GM18909 (cell line): Measurements from ENCODE around the gene TBC1D3I.
"Not testable (repeated sequence)": the region's sequence is repeated elsewhere in the genome, so short reads cannot be mapped to it uniquely, and the experiment has no call there.

Experiments
- ATAC-seq: cut with Tn5 transposase; IDR thresholded peaks from one replicate; pipeline ENCODE4 v1.9.1; 2021; ENCODE audit warnings: mild to moderate bottlenecking; ENCODE audit not compliant: unreplicated experiment, poor library complexity

Gene TBC1D3I

DNA sequence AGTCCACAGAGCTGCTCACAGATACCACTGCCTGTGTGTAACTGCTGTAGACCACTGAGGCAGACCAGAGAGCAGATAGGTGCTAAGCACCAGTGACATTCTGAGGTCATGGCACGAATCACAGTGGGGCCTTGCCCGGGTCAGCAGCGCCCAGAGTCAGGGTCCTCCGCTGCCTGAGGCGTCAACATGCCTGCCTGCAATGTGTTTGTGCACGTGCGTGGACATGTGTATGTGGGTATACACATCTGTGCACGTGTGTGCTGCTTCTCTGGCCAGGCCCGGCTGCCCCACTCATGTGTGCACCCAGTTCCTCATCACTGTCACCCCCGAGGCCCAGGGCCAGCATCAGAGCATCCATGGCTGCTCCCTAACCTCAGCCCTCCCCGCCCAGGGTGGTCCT, at the start of gene TBC1D3I:
Gene TBC1D3I, minus strand, starts transcription at position 101 of the 400 bp plus-strand sequence. CDS start 1,585 bp downstream, outside the sequence.
- ATAC-seq: not testable (repeated sequence)

GRCh38 chr17:36295161-36295560, 30.8 kb upstream of the TBC1D3I start:
- not testable (repeated sequence) for ATAC-seq

DNA sequence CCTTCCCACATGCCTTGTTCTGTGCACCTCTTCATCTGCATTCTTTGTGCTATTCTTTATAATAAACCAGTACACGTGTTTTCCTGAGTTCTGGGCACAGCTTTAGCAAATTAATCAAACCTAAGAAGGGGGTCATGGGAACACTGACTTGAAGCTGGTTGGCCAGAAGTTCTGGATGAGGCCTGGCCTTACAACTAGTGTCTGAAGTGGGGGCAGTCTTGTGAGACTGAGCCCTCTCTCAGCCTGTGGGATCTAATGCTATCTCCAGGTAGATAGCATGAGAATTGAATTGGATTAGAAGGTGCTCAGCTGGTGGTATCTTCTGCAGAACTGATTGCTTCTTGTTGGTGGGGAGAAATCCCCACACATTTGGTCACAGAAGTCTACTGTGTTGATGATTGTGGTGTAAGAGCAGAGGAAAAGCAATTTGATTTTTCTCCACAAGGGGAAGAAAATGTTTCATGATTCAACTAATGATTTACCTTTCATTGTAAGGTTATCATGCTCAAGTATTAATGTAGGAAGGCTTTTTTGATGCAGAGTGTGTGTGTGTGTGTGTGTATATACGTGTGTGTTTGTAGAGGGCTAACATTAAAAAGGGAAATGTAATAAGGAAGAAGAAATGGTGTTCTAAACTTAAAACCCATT, 25.7 kb upstream of the TBC1D3I start:
- ATAC-seq: not testable (repeated sequence)

DNA sequence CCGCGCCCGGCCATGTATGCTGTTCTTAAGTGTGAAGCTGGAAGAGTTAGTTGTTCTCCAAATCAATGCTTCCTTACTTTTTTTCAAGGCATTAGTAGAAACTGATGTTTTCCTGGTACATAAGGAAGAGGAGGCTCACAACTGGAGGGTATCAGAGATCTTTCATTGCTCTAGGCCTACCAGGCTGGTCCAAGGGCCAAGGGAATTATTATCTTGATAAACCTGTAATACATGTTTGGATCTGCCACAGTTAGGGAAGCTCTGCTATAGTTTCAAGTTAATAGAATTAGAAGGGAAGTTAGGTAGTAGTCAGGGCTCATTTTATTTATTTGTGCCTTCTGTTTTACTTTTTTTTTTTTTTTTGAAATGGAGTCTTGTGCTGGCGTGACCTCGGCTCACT, 19.8 kb upstream of the TBC1D3I start:
- ATAC-seq: not testable (repeated sequence)

GRCh38 chr17:36283256-36283655, 18.9 kb upstream of the TBC1D3I start:
- not testable (repeated sequence) for ATAC-seq

DNA sequence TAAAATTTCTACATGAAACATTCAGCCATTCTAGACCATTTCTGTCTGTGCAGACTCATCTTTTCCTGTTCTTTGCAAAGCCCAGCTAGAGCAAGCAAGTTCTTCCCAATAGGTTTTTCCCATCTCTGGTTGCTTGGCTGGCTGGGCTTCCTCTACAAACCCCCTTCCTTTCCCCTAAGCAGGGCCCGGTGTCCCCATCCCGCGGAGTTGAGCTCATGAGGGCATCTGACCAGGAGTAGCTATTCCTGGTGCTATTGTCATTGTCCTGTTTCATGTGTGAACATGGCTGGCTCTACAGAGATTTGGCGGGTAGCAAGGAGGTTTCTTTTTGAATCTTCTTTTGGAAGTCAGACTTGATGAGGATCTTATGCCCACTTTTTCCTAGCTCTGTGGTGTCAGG, 22.3 kb downstream of the TBC1D3I start:
- not testable (repeated sequence) for ATAC-seq

DNA sequence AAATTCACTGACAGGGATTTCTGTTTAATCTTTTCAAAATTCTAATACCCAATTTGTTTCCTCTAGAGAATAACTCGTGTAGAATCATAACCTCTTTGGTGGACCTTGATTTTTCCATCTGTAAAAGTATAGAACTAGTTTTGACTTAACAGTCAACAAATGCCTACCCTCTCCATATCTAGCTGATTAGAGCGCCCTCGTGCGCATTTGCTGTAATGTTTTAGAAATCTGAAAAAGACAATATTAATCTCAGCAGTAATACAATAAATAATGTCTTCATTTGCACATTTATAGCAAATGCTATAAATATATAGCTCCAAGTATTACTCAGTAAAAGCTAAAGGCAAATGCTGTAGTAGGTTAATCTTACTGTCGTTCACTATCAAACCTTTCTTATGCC, 34.7 kb downstream of the TBC1D3I start:
- ATAC-seq: not testable (repeated sequence)

DNA sequence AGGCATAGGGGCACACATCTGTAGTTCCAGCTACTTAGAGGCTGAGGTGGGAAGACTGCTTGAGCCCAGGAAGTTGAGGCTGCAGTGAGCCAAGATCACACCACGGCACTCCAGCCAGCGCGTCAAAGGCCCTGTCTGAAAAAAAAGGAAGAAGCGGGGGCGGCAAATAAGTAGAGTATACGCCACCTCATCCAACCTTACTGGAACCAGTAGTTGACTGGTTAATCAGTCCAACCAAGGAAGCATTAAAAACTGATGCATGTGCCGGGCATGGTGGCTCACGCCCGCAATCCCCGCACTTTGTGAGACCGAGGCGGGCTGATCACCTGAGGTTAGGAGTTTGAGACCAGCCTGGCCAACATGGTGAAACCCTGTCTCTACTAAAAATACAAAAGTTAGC, 41.4 kb downstream of the TBC1D3I start:
- not testable (repeated sequence) for ATAC-seq

DNA sequence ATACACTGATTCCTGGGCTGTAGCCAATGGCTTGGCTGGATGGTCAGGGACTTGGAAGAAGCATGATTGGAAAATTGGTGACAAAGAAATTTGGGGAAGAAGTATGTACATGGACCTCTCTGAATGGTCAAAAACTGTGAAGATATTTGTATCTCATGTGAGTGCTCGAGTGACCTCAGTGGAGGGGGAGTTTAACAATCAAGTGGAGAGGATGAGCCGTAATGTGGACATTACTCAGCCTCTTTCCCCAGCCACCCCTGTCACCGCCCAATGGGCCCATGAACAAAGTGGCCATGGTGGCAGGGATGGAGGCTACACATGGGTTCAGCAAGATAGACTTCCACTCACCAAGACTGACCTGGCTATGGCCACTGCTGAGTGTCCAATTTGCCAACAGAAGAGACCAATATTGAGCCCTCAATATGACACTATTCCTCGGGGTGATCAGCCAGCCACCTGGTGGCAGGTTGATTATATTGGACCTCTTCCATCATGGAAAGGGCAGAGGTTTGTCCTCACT, 42.7 kb downstream of the TBC1D3I start:
- ATAC-seq: not testable (repeated sequence)

DNA sequence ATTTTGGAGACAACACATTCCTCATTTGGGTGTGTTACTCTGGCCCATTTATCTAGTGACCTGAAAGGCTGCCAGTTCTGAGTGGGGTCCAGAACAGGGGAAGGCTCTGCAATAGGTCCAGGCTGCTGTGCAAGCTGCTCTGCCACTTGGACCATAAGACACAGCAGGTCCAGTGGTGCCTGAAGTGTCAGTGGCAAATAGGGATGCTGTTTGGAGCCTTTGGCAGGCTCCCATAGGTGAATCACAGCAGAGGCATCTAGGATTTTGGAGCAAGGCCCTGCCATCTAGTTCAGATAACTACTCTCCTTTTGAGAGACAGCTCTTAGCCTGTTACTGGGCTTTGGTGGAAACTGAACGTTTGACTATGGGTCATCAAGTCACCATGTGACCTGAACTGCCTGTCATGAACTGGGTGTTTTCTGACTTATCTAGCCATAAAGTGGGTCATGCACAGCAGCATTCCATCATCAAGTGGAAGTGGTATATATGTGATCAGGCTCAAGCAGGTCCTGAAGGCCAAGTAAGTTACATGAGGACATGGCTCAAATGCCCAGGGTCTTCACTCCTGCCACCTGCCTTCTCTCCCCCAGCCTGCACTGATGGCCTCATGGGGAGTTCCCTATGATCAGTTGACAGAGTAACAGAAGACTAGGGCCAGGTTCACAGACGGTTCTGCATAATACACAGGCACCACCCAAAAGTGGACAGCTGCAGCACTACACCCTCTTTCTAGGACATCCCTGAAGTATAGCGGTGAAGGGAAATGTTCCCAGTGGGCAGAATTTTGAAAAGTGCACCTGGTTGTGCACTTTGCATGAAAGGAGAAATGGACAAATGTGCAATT, 43.4 kb downstream of the TBC1D3I start:
- ATAC-seq: not testable (repeated sequence)

DNA sequence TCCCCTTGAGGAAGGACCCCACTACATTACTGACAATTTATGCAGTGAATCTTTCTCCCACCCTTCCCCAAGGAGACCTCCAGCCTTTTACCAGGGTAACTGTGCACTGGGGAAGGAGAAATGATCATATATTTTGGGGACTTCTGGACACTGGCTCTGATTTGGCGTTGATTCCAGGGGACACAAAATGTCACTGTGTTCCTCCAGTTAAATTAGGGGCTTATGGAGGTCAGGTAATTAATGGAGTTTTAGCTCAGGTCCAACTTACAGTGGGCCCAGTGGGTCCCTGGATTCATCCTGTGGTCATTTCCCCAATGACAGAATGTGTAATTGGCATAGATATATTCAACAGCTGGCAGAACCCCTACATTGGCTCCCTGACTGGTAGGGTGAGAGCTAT, 44.8 kb downstream of the TBC1D3I start:
- not testable (repeated sequence) for ATAC-seq

GRCh38 chr17:36215406-36216308, 48.7 kb downstream of the TBC1D3I start:
- ATAC-seq: not testable (repeated sequence)

DNA sequence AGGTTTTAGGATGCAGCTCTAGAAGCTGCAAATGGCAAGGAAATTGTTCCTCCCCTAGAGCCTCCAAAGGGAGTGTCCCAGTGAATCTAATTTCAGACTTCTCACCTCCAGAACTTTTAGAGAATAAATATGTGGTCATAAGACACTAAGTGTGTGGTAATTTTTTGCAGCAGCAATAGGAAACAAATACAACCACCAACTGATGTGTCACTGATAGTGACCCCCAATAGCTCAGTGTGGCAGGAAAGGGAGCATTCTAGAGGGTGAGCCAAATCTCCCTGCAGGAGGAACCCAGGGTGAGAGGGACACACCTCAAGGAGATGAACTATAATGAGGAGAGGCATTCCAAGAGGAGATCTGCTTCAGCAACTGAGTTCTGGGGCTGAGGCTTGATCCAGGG, 49.5 kb downstream of the TBC1D3I start:
- no peak for ATAC-seq

DNA sequence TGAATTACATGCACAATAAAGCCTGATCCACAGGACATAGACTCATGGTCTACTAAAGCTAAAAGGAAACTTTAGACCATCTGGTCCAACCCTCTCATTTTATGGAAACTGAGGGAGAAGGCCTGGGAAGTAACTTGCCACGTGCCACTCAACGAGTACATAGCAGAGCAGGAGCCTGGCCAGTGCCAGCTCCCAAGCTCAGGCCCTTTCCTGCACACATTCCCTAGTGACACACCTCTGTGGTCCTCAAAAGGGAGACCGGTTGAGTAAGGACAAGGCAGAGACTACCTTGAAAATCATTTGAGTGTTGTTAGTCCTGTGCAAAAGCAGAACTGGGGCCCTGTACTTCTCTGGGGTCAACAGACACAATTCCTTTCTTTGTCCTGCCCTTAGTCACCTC, 50.7 kb downstream of the TBC1D3I start:
- ATAC-seq: no peak

GRCh38 chr17:36212966-36213365, 51.4 kb downstream of the TBC1D3I start:
- ATAC-seq: no peak

DNA sequence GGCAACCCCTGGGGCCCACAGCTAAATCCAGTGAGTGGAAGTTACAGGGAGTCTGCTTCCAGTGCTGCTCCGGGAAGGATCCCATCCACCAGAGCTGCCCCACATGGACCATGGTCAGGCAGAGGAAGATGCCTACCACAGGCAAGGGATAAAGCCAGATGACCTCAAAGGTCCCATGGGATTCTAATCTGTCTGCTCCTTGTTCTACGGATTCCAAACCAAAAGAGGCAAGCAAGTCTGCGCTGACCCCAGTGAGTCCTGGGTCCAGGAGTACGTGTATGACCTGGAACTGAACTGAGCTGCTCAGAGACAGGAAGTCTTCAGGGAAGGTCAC, 52.1 kb downstream of the TBC1D3I start:
- no peak for ATAC-seq

GRCh38 chr17:36211484-36212271, 52.7 kb downstream of the TBC1D3I start:
- ATAC-seq: not testable (repeated sequence)

DNA sequence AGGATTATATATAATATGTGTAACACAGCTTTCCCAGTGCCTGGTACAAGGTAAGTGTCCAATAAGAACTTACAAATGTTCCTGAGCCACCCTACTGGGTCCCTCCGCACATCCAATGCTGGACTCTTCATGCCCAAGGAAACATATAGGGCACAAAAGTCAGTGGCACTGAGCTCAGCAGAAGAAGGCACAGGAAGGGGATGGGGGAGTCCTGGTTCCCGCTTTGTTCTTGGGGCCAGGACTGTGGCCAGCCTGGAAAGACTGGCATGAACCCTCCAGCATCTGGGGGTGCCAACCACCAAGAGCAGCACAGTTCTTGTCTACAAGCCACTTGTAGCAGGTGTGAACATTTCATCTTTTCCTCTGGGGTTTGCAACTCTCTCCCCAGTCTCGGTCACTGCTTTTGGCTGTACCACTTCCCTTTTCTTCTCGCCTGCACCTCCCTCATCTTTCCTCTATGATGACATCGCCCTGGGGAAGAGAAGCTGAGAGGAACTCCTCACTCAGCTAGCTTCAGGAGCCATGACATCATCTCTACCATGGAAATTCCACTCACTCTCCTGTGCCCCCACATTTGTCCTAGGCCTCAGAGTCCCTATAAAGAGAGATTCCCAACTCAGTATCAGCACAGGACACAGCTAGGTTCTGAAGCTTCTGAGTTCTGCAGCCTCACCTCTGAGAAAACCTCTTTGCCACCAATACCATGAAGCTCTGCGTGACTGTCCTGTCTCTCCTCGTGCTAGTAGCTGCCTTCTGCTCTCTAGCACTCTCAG, 53.7 kb downstream of the TBC1D3I start, which contains the start of gene CCL4L2:
Gene CCL4L2, plus strand, starts transcription at position 625 of the 773 bp plus-strand sequence.
- ATAC-seq: peak; percentile 67

- no peak for ATAC-seq
Observed at GRCh38 chr17:36209575-36209974, 54.8 kb downstream of the TBC1D3I start.
